AG09309 (cell line): ENCODE measurements around the gene POMT2.

Experiments
- DNase-seq: peaks from one replicate; pipeline ENCODE4 v3.0.0-alpha.2; 2010; ENCODE audit warnings: low read depth
- H3K4me3 ChIP-seq: 2 replicates; pipeline ENCODE4 v1.5.1; 2011; ENCODE audit warnings: mild to moderate bottlenecking, low read depth, low read length, moderate library complexity; ENCODE audit not compliant: control insufficient read depth
- TF ChIP-seq, protein P1 (sequence below): IDR thresholded peaks from 2 replicates; pipeline ENCODE4 v1.5.1; 2011; ENCODE audit warnings: mild to moderate bottlenecking, low read depth, low read length, inconsistent platforms; ENCODE audit not compliant: insufficient read depth, control insufficient read depth; ENCODE audit errors: missing control alignments

POMT2 gene

DNA sequence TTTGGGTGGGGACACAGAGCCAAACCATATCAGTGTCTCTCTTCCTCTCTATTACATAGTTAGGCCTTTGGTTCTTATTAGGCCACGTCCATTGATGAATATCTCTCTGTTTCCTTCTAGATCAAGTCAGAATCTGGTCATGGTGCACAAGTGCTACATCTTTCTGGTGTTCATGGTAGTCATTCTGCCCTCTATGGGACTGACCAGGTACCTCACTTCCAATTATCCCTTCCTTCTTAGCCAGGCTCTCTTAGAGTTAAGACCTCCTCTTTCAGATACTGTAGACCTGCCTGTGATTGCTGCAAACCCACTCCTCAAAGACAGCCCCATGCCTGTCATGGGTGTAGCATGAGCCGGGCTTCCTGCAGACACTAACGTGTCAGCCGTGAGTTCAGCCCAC lies 74.9 kb downstream of the POMT2 start:
- TF ChIP-seq, protein P1, sequence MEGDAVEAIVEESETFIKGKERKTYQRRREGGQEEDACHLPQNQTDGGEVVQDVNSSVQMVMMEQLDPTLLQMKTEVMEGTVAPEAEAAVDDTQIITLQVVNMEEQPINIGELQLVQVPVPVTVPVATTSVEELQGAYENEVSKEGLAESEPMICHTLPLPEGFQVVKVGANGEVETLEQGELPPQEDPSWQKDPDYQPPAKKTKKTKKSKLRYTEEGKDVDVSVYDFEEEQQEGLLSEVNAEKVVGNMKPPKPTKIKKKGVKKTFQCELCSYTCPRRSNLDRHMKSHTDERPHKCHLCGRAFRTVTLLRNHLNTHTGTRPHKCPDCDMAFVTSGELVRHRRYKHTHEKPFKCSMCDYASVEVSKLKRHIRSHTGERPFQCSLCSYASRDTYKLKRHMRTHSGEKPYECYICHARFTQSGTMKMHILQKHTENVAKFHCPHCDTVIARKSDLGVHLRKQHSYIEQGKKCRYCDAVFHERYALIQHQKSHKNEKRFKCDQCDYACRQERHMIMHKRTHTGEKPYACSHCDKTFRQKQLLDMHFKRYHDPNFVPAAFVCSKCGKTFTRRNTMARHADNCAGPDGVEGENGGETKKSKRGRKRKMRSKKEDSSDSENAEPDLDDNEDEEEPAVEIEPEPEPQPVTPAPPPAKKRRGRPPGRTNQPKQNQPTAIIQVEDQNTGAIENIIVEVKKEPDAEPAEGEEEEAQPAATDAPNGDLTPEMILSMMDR: no peak
- H3K4me3 ChIP-seq: no peak overlapping the region
- no peak for DNase-seq

DNA sequence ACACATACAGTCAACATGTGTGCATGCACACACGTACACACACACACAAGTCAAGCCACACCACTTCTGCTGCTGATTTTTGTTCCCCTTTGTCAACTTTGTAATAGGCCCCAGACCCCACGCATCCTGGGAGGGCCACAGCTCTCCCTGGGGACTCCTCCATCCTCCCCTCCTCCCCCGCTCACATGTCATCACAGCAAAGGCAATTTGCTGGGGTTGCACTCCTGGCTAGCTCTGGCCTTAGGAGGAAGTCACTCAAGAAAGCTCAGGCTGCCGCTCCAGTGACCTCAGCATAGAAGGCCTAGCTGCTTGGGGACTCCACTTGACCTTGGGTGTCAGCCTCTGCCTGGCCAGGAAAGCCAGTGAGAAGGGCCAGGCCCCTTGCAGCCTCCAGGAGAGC lies 76.8 kb downstream of the POMT2 start:
- no peak for DNase-seq

GRCh38 chr14:77242752-77243151 lies 77.9 kb downstream of the POMT2 start:
- DNase-seq: no peak
- no peak overlapping the region for H3K4me3 ChIP-seq
- TF ChIP-seq, protein P1: no peak

More for the DNA sequence above, 76.8 kb downstream of the POMT2 start:
- TF ChIP-seq, protein P1: no peak
- no peak overlapping the region for H3K4me3 ChIP-seq

DNA sequence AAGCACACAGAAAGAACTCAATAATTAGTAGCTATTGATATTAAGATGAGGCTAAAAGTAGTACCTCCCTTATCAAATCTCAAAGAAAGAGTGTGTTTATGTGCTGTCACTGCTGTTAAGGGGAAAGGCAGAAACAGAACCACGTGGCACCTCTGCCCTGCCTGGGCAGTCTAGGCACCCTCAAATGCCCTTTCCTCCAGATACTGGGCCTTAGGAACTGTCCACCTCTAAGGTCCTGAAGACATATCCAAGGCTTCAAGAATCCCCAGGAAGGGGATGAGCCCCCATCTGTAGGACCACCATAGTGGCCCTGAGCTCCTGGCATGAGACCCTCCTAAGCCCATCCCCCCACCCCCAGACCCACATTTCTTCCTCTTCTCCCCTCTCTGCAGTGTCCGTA lies 78.7 kb downstream of the POMT2 start:
- DNase-seq: no peak
- TF ChIP-seq, protein P1: no peak
- no peak overlapping the region for H3K4me3 ChIP-seq

DNA sequence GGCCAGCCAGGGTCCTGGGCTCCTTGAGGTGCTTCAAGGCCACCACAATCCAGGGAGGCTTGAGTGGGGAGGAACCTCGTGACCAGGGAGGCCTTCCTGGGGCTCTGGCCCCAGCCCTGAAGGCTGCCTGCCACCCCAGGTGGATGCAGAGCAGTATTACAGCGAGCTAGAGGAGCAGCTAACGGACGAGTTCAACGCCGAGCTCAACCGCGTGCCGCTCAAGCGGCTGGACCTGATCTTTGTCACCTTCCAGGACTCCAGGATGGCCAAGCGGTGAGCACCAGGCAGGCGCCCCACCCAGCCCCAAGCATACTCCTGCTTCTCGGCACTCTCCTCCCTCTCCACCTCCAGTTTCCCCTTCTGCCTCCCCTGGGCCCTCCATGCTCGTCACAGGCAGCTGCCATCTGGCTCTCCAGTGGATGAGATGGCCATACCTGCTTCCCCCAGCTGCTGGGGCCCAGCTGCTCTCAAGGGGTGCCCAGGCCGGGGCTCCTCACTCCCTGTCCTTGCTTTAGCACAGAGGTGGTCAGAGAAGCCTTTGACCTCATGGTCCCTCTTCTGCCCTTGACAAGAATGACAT lies 80.3 kb downstream of the POMT2 start:
- H3K4me3 ChIP-seq: no peak overlapping the region
- TF ChIP-seq, protein P1: no peak
- no peak for DNase-seq

DNA sequence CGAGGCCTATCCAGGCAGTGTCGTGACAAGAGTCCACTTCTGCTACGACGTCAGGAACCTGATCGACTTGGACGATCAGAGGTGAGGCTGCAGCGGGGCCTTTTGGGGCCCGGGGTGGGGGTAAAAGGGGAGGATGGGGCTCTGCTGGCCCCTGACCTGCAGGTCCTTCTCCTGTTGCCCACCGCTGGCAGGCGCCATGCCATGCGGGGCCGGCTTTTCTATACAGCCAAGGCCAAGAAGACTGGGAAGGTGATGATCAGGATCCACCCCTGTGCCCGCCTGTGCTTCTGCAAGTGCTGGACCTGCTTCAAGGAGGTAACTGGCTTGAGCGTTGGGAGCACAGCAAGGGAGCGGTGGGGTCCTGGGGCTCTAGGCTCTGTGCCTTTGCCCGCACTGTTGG lies 81.3 kb downstream of the POMT2 start:
- TF ChIP-seq, protein P1: no peak
- H3K4me3 ChIP-seq: no peak overlapping the region
- DNase-seq: no peak

GRCh38 chr14:77238996-77239395 lies 81.7 kb downstream of the POMT2 start:
- TF ChIP-seq, protein P1: no peak
- no peak for DNase-seq
- no peak overlapping the region for H3K4me3 ChIP-seq
